ENCODE measurements around the gene ITPA. TPM values are rescaled to one million over a fixed set of nuclear protein-coding genes. Genes with fewer than 3 reads are reported as not detected.
A peak's percentile ranks its signal among the peaks of the same experiment; 100 is the strongest.

Gene ITPA
- total RNA-seq, 1 donor from 2014 or later, result 58.4 TPM

DNA sequence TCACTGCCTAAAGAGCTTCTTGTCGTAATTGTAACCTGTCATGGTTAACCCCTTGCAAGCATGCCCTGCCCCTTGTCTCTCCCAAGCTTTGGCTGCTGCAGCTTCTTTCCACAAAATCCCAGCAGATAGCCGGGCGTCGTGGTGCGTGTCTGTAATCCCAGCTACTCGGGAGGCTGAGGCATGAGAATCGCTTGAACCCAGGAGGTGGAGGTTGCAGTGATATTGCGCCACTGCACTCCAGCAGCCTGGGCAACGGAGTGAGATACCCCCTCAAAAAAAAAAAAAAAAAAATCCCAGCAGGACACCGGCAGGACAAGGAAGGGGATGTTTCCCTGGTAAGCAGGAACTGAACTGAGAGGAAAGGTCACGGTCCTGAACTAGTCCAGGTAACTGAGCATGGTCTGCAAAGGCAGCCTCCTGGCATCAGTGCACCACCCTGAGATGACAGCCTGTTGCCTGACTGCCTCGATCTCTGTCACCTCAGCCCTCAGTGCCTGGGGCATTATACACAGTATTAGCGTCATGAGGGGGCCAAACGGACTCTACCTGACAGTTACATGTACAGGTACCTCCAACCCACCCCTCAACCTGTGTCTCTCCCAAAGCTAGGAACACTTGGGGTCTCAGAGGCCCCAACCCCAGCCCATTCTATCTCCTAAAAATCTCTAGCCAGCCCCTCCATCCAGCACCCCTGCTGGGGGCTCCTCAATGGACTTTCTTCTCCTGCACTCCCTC is 37.7 kb upstream of the ITPA start:
- Mint-ChIP-seq H3K36me3 (ENCODE audit: unreplicated experiment) (peaks cover 3% of the 10 kb centered on the region), H3K9me3 (ENCODE audit: unreplicated experiment) (no peaks in the 10 kb centered on the region), H3K27me3 (ENCODE audit: unreplicated experiment) (peaks cover 4% of the 10 kb centered on the region), H3K4me1 (ENCODE audit: unreplicated experiment) (peaks cover 27% of the 10 kb centered on the region), H3K4me3 (ENCODE audit: unreplicated experiment) (peak overlapping the region; percentile 78), H3K27ac (ENCODE audit: unreplicated experiment) (no peak overlapping the region)
- TF ChIP-seq CTCF (IDR thresholded peaks at IDR 0.05), result no peak
- DNase-seq (ENCODE audit: extremely low spot score, unreplicated experiment), result no peak

GRCh38 chr20:3172126-3172932 is 37.0 kb upstream of the ITPA start:
- Mint-ChIP-seq H3K27ac (ENCODE audit: unreplicated experiment) (peak overlapping the region; percentile 14), H3K4me1 (ENCODE audit: unreplicated experiment) (peaks cover 27% of the 10 kb centered on the region), H3K9me3 (ENCODE audit: unreplicated experiment) (no peaks in the 10 kb centered on the region), H3K36me3 (ENCODE audit: unreplicated experiment) (peaks cover 3% of the 10 kb centered on the region), H3K27me3 (ENCODE audit: unreplicated experiment) (peaks cover 4% of the 10 kb centered on the region), H3K4me3 (ENCODE audit: unreplicated experiment) (peak overlapping the region; percentile 78)
- no peak for DNase-seq (ENCODE audit: extremely low spot score, unreplicated experiment)
- TF ChIP-seq CTCF (IDR thresholded peaks at IDR 0.05), result no peak

GRCh38 chr20:3172933-3173609 is 36.2 kb upstream of the ITPA start, which contains the start of gene LZTS3:
TSS of gene LZTS3 (minus strand) at chr20:3173549. CDS start at chr20:3167163, 6,386 bp downstream.
- peak within 1 kb of the TSS; percentile 88 for H3K4me3 Mint-ChIP-seq (ENCODE audit: unreplicated experiment)
- DNase-seq (ENCODE audit: extremely low spot score, unreplicated experiment), result peak; percentile 88
- peaks cover 27% of the 10 kb centered on the region for H3K4me1 Mint-ChIP-seq (ENCODE audit: unreplicated experiment)
- no peak for TF ChIP-seq CTCF (IDR thresholded peaks at IDR 0.05)
- H3K27ac Mint-ChIP-seq (ENCODE audit: unreplicated experiment), result peak within 1 kb of the TSS; percentile 44
- peaks cover 3% of the 10 kb centered on the region for H3K36me3 Mint-ChIP-seq (ENCODE audit: unreplicated experiment)
- H3K27me3 Mint-ChIP-seq (ENCODE audit: unreplicated experiment), result peaks cover 4% of the 10 kb centered on the region
- no peaks in the 10 kb centered on the region for H3K9me3 Mint-ChIP-seq (ENCODE audit: unreplicated experiment)

DNA sequence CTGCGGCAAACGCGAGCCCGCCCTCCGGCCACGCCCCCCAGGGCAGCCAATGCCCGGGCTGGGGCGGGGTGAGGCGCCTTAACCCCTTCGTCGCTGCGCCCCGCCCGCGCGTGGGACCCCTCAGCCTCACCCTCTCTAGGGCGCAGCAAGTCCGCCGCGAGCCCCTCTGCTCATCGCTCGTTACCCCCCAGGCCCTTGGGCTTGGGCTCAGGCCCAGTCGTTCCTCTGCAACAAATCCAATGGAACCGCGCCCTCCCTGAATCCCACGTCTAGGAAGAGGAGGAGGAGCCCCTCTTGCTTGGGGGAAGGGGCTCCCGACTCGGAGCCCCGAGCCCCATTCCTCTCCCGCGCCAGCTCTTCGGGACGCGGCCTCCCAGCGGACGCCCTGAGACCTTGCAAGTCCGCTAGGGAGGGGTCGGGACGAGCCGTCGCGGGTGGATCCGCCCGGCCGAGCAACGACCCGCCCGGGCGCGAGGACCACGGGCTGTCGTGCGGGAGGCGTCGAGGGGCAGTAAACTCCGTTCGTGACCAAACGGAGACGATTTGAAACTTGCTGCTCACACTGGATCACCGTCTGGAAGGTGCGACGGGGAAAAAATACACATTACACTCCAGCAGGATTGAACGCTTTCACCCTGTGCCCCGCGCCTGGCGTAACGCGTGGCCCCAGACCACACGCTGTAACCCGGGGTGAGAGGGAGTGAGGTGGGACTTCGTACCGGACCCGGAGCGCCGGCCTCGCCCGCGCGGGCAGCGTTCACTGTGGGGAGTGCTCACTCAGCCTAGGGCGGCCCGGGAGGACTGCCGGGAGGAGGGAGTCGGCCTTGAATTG is 35.5 kb upstream of the ITPA start:
- Mint-ChIP-seq H3K4me3 (ENCODE audit: unreplicated experiment) (peak overlapping the region; percentile 88), H3K4me1 (ENCODE audit: unreplicated experiment) (peaks cover 25% of the 10 kb centered on the region), H3K27me3 (ENCODE audit: unreplicated experiment) (peaks cover 4% of the 10 kb centered on the region), H3K36me3 (ENCODE audit: unreplicated experiment) (no peaks in the 10 kb centered on the region), H3K9me3 (ENCODE audit: unreplicated experiment) (no peaks in the 10 kb centered on the region), H3K27ac (ENCODE audit: unreplicated experiment) (peak overlapping the region; percentile 44)
- TF ChIP-seq CTCF (IDR thresholded peaks at IDR 0.05), result peak; percentile 23
- DNase-seq (ENCODE audit: extremely low spot score, unreplicated experiment), result peak; percentile 95
